ENCODE data around the gene POLE.

DNA sequence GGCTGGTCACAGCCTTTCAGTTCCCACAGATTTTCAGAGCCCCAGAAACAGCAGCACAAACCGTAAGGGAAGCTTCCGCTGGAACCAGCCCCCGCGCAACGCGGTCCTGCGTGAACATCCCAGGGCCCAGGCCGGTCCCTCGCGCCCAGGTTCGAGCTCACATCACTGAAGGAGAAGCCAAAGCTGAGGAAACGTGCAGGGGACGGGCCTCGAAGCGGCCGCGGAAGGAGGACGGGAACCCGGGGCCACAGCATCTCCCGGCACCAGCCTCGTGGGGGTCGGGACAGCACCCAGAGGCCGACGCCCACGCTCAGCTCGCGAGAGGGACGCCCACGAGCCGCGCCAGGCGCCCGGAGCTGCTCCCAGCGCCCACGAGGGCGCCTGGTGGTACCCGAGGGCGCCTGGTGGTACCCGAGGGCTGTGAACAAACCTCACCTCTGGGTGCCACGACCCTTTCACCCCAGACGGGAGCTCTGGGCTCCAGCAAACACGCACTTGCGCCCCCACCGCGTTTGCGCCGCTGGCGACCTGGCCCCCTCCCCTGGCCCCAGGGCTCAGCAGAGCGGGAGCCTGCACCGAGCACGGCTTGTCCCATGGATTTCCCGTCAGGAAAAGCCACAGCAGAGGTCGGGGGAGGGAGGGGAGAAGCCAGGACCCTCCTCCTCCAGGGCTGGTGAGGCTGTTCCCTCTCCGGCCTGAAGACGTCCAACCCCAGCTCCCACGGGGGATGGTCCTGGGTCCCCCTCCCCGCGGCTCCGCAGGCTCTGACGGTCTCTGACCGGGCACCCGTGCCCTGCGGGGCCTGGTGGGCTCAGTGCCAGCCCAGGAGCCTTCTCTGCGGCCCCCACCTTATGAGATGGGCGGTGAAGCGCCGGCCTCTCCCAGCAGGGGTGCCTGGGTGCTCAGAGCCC lies 83.6 kb downstream of the POLE start:
- TF ChIP-seq, protein P1, sequence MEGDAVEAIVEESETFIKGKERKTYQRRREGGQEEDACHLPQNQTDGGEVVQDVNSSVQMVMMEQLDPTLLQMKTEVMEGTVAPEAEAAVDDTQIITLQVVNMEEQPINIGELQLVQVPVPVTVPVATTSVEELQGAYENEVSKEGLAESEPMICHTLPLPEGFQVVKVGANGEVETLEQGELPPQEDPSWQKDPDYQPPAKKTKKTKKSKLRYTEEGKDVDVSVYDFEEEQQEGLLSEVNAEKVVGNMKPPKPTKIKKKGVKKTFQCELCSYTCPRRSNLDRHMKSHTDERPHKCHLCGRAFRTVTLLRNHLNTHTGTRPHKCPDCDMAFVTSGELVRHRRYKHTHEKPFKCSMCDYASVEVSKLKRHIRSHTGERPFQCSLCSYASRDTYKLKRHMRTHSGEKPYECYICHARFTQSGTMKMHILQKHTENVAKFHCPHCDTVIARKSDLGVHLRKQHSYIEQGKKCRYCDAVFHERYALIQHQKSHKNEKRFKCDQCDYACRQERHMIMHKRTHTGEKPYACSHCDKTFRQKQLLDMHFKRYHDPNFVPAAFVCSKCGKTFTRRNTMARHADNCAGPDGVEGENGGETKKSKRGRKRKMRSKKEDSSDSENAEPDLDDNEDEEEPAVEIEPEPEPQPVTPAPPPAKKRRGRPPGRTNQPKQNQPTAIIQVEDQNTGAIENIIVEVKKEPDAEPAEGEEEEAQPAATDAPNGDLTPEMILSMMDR (IDR thresholded peaks at IDR 0.05): peak in 1 of 12 donors; percentile 4
- TF ChIP-seq POLR2A (IDR thresholded peaks at IDR 0.05): no peak

All from heart left ventricle (tissue), 13 donors.